Activated effector memory CD4-positive, alpha-beta T cell treated with anti-CD3 and anti-CD28 coated beads, Interleukin-2, amount 50 U/mL, for 16 hours (primary cell): ENCODE measurements around the gene FGD2.
"Not testable (repeated sequence)": the region's sequence is repeated elsewhere in the genome, so short reads cannot be mapped to it uniquely, and the experiment has no call there.

ENCODE experiments used
- DNase-seq: peaks from one replicate; pipeline ENCODE4 v3.0.0-alpha.2; 2020

The FGD2 gene

DNA sequence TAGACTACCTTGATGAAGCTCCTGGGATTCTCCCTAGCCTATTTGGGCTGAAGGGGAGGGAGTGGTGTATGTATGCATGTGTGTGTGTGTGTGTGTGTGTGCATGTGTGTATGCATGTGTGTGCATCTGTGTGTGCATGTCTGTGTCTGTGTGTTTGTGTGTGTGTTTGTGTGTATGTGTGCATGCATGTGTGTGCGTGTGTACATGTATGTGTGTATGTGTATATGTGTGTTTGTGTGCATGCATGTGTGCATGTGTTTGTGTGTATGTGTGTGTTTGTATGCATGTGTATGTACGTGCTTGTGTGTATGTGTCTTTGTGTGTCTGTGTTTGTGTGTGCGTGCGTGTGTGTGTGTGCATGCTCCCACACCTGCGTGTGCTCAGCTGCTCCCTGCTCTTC lies 15.4 kb downstream of the FGD2 start:
- DNase-seq, result no peak

DNA sequence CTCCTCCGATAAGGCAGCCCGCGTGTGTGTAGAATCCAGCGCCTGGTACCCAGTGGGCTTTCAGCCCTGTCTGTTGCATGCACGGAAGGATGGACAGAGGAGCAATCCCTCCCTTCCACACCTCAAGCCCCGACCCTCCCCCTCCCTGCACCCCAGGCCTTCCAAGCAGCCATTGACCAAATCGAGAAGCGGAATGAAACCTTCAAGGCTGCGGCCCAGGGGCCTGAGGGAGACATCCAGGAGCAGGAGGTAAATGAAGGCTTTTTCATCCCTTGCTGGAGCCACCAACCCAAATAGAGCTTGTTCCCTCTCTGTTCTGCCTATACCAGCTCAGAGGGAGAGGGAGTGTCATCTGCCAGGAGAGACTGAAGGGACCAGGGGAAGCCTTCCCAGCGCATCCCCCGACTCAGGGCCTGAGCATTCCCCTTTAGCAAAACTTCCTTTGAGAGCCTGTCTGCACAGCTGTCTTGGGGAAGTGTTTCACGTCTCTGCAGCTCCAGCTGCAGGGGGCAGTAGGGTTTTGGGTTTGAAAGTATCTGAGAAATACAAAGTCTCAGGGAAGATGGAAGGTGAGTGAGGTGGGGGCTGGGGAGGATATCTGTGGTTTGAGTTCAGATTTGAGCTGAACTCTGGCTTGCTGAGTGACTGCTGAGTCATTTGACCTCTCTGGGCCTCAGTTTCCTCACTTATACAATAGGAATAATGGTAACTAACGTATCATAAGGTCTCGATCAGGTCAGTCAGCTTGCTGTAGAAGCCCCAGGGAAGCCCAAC lies 16.1 kb downstream of the FGD2 start:
- DNase-seq, result peak; percentile 85

DNA sequence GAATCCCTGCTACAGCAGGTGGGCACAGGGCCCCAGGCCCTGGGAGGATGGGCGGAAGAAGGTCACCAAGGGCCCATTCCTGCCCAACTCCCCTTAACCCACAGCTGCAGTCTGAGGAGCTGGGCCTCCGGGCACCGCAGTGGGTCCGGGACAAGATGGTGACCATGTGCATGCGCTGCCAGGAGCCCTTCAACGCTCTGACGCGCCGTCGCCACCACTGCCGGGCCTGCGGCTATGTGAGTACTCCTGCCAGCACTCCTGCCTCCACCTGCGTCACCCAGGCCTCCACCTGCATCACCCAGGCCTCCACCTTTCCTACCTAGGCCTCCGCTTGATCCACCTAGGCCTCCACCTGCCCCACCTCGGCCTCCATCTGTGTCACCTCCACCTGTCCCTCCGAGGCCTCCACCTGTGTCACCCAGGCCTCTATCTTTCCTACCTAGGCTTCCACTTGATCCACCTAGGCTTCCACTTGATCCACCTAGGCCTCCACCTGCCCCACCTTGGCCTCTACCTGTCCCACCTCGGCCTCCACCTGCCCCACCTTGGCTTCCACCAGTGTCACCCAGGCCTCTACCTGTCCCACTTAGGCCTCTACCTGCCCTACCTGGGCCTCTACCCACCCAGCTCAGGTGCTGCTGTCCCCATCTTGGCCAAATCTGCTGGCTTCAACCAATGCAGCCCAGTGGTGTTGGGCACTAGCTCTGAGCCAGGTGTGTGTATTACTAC lies 16.8 kb downstream of the FGD2 start:
- DNase-seq, result no peak

DNA sequence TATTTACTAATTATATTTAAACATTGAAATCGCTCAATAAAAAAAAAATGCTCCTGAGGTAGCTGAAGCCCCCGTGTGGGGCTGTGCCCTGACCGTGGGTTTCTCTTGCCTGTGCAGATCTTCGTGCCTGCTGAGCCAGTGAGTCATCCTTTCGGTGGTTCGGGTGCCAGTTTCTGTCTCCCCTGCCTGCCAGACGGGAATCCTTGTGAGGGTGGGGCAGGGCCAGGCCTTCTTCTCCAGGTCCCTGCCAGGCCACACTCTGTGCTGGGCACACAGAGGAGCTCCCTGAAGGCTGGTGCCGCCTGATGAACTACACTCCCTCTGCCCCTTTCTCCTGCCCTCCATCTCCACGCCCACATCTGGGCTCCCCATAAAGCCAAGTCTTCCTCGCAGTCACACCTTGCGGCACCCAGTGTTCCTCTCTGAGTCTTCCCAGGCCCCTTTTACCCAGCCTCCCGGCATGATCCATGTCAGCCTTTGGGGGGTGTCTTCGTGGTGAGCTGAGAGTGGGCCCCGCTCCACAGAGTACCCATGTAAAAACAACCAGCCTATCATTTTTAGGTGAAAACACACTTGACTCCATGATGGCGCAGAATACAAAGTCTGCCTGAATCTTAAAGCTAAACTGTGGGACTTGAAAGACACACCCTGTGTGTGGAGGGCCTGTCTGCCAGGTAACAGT lies 19.3 kb downstream of the FGD2 start:
- peak; percentile 82 for DNase-seq

DNA sequence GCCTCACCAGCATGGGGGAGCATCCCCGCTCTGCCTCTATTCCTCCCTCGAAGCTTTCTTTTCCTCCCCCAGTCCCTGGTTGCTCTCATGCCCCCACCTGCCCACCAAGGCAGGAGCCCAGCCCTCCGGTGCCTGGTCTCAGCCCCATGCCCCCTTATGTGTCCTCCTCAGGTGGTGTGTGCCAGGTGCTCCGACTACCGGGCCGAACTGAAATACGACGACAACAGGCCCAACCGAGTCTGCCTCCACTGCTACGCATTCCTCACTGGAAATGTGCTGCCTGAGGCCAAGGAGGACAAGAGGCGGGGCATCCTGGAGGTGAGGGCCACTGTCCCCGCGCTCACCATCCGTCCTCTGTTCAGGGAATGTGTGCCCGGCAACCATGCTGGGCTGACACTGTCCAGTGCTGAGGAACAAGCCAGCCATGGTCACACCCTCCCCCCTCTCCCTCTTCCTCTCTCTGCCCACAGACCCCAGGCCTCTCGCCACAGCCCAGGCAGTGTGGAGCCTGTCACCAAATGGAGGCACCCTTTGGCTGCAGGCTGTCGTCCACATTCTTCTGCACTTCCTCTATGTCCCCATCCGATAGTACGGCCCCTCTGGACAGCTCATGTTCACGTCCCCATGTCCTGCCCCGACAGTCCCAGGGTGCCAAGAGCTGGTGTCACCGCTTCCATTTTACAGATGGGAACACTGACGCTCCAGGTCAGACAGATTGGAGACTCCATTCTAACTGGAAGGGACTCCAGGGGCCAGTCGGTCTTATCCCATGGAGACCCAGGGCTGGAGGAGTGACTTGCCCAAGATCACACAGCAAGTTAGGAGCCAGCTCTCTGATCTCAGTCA lies 20.4 kb downstream of the FGD2 start:
- DNase-seq, result no peak

DNA sequence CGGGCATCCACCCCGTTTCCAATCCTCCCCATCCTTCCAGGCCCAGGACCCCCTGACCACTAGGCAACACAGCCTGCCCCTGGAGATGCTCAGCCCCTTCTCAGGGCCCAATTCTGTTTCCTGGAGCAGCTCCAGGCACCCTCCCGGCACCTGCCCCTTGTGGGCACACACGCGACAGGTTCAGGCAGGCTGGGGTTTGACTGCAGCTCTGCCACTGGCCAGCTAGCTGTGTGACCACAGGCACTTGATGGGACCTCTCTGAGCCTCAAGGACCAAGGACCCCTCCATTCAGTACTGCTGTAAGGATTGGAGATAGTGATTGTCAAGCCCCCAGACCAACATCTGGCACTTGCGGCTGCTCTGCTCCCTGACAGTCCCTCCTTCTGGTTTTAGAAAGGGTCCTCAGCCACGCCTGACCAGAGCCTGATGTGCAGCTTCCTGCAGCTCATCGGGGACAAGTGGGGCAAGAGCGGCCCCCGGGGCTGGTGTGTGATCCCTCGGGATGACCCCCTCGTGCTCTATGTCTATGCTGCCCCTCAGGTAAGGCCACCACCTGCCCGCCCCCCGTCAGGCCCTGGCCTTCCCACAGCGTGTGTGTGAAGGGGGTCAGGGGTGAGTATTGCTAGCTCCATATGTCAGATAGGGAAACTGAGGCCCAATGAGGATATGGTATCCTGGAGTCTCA lies 21.7 kb downstream of the FGD2 start:
- no peak for DNase-seq

DNA sequence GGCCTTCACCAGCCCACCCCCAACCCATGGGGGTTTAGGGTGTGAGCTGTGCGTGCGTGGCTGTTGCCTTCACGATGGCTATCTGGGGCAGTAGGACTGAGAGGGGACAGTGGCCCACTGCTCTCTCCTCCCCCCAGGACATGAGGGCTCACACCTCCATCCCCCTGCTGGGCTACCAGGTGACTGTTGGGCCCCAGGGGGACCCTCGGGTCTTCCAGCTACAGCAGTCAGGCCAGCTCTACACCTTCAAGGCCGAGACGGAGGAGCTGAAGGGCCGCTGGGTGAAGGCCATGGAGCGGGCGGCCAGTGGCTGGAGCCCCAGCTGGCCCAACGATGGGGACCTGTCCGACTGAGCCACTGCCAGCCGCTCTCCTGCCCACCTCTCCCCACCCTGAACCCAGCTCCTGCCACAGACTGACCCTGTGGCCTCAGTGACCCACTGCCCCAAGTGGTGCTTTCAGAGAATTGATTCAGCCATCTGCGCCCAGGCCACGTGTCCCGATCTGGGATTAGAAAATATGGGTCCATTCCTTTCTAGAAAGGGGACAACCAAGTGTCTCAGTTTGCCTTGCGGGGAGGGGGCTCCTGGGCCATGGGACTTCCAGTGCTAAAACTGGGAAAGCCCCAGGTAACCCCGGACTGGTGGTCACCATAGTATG lies 22.5 kb downstream of the FGD2 start:
- no peak for DNase-seq

DNA sequence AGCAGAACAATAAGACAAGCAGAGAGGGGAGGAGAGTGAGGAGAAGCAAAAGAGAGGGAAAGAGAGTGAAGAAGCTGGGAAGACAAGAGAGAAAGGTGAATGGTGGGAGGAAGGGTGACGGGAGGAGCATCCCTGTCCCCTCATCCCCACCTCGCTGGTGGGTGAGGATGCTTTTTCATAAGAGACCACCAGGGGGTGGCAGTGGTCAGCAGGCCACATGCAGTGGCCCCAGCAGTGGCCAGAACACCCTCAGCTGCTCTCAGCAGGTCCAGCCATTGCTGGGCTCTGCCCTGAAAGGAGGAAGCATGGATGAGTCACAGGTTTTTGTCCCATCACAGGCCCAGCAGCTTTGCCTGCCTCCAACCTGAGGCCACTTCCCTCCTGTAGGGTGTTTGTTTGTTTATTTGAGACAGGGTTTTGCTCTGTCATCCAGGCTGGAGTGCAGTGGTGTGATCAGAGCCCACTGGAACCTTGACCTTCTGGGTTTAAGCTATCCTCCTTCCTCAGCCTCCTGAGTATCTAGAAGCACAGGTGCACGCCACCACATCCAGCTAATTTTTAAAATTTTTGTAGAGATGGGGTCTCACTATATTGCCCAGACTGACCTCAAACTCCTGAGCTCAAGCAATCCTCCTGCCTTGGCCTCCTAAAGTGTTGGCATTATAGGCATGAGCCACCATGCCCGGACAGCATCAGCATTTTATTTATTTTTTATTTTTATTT lies 24.0 kb downstream of the FGD2 start:
- peak; percentile 77 for DNase-seq

DNA sequence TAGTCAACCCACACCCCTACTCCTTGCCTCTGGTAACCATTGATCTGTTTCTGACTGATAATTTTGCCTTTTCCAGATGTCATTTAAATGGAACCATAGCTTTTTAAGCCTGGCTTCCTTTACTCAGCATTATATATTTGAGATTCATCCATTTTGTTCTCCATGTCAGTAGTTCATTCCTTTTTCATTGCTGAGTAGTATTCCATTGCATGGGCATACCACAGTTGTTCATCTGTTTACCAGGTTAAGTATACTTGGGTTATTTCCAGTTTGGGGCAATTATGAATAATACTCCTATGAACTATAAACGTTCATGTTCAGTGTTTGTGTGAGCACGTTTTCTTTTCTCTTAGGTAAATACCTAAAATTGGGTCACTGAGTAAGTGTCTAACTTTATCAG lies 25.1 kb downstream of the FGD2 start:
- no peak for DNase-seq

DNA sequence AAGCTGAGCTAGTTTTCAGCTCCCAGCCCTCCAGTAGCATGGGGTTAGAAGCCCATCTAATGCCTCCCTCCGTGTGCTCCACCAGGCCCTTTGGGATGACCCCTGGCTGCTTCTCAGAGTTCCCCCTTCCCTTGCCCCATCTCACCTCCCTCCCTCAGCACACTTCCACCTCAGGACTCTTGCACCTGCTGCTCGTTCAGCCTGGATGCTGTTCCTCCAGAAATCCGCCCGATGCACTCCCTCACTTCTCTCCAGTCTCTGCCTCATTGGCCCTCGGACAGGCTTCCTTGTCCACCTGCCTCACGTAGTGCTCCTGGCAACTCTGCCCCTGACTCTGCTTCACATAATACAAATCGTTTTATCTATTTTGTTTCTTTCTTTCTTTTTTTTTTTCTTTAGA lies 26.8 kb downstream of the FGD2 start:
- no peak for DNase-seq

DNA sequence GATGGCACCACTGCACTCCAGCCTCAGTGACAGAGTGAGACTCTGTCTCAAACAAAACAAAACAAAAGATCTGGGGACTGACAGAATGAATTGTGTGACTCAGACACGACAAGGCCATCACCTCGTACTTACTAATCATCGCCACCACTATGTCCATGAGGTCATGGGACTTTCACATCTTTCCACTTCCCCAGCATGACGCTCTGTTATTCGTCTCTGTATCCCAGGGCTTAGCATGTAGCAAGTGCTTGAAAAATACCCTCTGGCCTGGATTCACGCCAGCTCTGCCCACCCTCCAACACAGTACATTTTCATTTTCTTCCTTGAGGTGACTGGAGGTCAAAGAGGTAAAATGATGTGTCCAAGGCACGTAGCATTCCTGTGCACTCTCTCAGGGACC lies 27.8 kb downstream of the FGD2 start:
- DNase-seq, result no peak

DNA sequence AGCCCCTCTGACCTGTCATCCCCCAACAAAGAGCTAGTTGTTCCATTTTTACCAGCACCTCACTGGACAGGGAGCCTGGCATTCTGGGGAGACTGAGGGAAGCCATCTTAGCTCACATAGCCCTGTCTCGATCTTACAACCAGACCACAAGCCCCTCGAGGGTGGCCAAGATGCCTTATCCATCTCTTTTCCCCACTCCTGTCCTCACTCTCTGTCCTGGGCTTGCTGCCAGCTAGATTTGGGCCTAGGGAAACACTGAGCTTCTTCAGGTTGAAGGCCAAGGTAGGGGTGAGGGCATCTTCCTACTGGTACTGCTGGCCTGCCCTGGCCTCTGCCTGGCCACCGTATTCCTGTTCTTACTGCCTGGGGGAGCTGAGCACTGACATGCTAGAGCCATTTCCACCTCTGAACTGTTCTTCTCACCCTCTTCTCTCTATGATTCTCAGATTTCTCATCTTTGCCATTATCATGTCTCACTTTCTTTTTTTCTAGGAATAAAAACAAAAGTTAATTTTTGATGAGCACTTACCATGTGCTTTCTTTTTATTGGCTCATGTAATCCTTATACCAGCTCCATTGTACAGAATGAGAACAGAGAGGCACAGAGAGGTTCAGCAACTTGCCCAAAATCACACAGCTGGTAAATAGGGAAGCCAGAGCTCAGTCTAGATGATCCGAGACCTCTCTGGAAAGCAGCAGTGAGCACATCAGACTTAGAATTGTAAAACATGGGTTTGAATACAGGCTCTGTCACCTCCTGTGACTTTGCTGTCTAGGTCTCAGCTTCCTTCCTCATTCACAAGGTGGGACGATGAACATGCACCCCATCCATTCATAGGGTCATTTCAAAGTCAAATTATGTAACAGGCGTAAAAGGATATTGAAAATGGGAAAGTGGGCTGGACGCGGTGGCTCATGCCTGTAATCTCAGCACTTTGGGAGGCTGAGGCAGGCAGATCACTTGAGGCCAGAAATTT lies 28.7 kb downstream of the FGD2 start:
- no peak for DNase-seq

DNA sequence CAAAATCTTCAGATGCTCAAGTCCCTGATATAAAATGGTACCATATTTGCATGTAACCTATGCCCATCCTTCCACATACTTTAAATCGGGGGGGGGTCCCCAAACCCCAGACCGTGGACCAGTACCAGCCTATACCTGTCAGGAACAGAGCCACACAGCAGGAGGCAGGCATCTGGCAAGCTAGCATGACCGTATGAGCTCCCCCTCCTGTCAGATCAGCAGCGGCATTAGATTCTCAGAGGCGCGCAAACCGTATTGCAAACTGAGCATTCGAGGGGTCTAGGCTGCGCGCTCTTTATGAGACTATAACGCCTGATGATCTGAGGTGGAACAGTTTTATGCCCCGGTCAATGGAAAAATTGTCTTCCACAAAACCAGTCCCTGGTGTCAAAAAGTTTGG lies 30.7 kb downstream of the FGD2 start:
- DNase-seq, result no peak

DNA sequence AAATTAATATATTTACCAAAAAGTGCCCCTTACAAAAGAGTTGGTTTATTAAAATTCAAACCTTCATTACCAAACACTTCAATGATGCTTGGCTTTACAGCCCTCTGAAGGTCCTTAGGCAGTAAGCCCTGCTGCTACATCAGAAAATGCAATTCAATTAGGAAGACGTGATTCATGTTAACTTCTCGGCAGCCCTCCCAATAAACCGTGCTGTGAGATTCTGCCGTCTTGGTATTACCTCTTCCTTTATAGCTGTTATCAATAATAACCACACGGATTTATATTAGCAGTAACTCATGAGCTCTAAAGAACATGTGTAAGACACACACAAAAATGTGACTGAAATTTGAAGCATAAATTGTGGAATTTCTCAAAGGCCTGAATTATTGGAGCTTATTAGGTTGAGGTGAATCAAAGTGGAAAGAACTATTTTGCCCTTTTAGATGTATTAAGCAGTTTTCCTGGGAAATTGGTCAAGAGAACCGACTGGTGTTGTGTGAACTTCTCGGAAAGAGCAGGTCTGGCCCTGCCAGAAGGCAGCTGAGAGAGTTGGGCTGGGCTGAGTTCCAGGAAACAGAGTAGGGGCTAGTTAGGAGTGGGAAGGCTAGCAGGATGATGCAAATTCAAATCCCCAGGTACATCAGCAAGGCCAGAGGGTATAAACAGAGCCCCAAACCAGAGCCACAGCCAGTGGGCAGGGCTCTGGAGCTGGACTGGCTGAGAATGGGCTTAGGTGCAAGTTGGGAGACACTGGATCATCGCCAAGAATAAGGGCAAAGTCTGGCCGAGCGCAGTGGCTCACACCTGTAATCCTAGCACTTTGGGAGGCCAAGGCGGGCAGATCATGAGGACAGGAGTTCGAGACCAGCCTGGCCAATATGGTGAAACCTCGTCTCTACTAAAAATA lies 33.1 kb downstream of the FGD2 start:
- DNase-seq, result no peak

DNA sequence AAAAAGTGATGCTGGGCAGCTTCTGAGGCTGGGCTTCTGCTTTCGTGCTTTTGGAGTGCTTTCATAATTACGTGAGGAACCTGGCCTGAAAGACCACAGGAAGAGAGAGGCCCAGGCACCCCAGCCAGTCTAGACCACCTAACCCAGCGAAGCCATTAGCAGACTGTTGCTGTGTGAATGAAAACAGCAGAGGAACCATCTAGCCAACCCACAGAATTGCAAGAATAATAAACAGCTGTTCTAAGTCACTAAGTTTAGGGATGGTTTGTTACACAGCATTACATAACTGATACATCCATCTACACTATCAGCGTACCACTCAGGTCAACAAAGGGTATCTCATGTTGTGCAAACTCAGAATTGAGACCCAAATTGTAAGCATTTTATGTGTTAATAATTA lies 34.5 kb downstream of the FGD2 start:
- DNase-seq, result no peak

DNA sequence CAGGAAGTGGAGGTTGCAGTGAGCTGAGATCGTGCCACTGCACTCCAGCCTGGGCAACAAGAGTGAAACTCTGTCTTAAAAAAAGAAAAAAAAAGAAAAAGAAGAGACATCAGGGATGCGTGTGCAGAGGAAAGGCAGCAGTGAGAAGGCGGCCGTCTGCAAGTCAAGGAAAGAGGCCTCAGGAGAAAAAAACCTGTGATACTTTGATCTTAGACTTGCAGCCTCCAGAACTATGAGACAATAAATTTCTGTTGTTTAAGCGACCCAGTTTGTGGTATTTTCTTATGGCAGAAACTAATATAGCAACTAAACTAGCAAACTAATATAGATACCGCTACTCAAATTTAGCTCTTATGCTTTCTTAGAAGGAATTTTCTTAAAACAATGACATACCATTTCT lies 36.1 kb downstream of the FGD2 start:
- no peak for DNase-seq

DNA sequence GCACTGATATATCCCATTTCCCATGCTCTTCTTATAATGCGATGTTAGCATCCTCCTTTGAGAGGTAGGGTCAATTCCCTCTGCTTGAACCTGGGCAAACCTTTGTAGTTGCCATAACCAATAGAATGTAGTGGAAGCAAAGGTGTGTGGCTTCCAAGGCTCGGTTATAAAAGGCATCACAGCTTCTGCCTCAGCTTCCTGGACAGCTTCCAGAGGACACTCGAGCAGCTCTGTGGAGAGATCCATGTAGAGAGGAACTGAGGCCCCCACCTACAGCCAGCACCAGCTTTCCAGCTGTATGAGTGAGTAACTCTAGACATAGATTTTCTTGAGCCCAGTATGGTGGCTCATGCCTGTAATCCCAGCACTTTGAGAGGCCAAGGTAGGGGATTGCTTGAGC lies 36.7 kb downstream of the FGD2 start:
- DNase-seq, result no peak

DNA sequence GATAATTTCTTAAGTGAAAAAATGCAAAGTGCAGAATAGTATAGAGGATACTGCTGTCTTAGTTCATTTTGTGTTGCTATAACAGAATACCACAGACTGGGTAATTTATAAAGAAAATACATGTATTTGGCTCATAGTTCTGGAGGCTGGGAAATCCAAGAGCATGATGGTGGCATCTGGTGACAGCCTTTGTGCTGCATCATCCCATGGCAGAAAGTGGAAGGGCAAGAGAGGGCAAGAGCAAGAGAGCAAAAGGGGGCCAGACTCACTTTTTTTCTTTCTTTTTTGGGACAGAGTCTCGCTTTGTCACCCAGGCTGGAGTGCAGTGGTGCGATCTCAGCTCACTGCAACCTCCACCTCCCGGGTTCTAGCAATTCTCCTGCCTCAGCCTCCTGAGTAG lies 37.6 kb downstream of the FGD2 start:
- DNase-seq, result not testable (repeated sequence)

DNA sequence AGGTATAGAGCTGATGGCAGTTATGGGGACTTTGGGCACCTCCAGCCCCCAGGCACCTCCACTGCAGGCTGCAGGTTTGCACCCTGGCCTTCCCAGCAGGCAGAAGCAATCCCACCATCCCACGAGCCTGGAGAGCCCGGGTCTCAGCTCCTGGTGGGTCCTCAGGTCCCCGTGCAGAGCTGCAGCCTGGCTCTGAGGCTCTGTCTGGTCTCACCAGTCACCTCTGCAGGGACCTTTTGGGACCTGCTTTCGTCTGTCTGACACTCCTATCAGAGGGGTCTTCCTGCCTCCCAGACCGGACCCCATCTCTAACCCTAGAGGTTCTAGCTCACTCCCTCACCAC lies 41.9 kb downstream of the FGD2 start:
- DNase-seq, result no peak
